ENCODE measurements around the gene RYR3.
"Not testable (repeated sequence)": the region's sequence is repeated elsewhere in the genome, so short reads cannot be mapped to it uniquely, and the experiment has no call there.

Gene RYR3

GRCh38 chr15:33773969-33774368, 463.2 kb downstream of the RYR3 start:
- DNase-seq (ENCODE audit: low read depth): no peak

- DNase-seq (ENCODE audit: low read depth): no peak
These were observed 468.1 kb downstream of the RYR3 start for GRCh38 chr15:33778852-33779251.

- DNase-seq (ENCODE audit: low read depth): no peak
These were observed 469.4 kb downstream of the RYR3 start for GRCh38 chr15:33780011-33780768.

- no peak for DNase-seq (ENCODE audit: low read depth)
These were observed 472.2 kb downstream of the RYR3 start for GRCh38 chr15:33782966-33783365.

GRCh38 chr15:33785366-33785765, 474.6 kb downstream of the RYR3 start:
- DNase-seq (ENCODE audit: low read depth): no peak

- no peak for DNase-seq (ENCODE audit: low read depth)
These were observed 478.3 kb downstream of the RYR3 start for GRCh38 chr15:33788906-33789540.

- no peak for DNase-seq (ENCODE audit: low read depth)
These were observed 483.7 kb downstream of the RYR3 start for GRCh38 chr15:33794453-33794852.

GRCh38 chr15:33795070-33795469, 484.3 kb downstream of the RYR3 start:
- no peak for DNase-seq (ENCODE audit: low read depth)

- no peak for DNase-seq (ENCODE audit: low read depth)
These were observed 486.9 kb downstream of the RYR3 start for GRCh38 chr15:33797651-33798050.

GRCh38 chr15:33801954-33802353, 491.2 kb downstream of the RYR3 start:
- DNase-seq (ENCODE audit: low read depth): no peak

GRCh38 chr15:33807665-33808064, 496.9 kb downstream of the RYR3 start:
- DNase-seq (ENCODE audit: low read depth): no peak

GRCh38 chr15:33808720-33809457, 498.1 kb downstream of the RYR3 start:
- no peak for DNase-seq (ENCODE audit: low read depth)

GRCh38 chr15:33810073-33810595, 499.4 kb downstream of the RYR3 start:
- no peak for DNase-seq (ENCODE audit: low read depth)

GRCh38 chr15:33810806-33811205, 500.0 kb downstream of the RYR3 start:
- no peak for DNase-seq (ENCODE audit: low read depth)

GRCh38 chr15:33813891-33814290, 503.1 kb downstream of the RYR3 start:
- no peak for DNase-seq (ENCODE audit: low read depth)

GRCh38 chr15:33819499-33819898, 508.7 kb downstream of the RYR3 start:
- DNase-seq (ENCODE audit: low read depth): not testable (repeated sequence)

GRCh38 chr15:33822479-33822878, 511.7 kb downstream of the RYR3 start:
- no peak for DNase-seq (ENCODE audit: low read depth)

- DNase-seq (ENCODE audit: low read depth): no peak
These were observed 512.4 kb downstream of the RYR3 start for GRCh38 chr15:33823119-33823518.

GRCh38 chr15:33825453-33825852, 514.7 kb downstream of the RYR3 start:
- DNase-seq (ENCODE audit: low read depth): no peak

- DNase-seq (ENCODE audit: low read depth): no peak
These were observed 515.4 kb downstream of the RYR3 start for GRCh38 chr15:33826201-33826600.

GRCh38 chr15:33830351-33830750, 519.6 kb downstream of the RYR3 start:
- no peak for DNase-seq (ENCODE audit: low read depth)

- no peak for DNase-seq (ENCODE audit: low read depth)
These were observed 520.9 kb downstream of the RYR3 start for GRCh38 chr15:33831646-33832045.

All from stimulated activated CD8-positive, alpha-beta memory T cell treated with anti-CD3 and anti-CD28 coated beads, Interleukin-15, amount 100 ng/mL, for 24 hours (primary cell).